Adipocyte (in vitro differentiated cells): ENCODE data around the gene DAPK1.

Experiments
- DNase-seq: peaks from one replicate; pipeline ENCODE4 v3.0.0-alpha.2; 2015; ENCODE audit warnings: low read depth
- H3K27me3 ChIP-seq: replicated peaks from 2 replicates; pipeline ENCODE4 v1.7.0; 2013; ENCODE audit warnings: mild to moderate bottlenecking, low read length, moderate library complexity; ENCODE audit not compliant: control insufficient read depth, insufficient read depth
- H3K36me3 ChIP-seq: 2 replicates; pipeline ENCODE4 v1.7.0; 2013; ENCODE audit warnings: low read length, mild to moderate bottlenecking, moderate library complexity; ENCODE audit not compliant: control insufficient read depth, insufficient read depth, severe bottlenecking
- H3K4me1 ChIP-seq: 2 replicates; pipeline ENCODE4 v1.7.0; 2013; ENCODE audit warnings: mild to moderate bottlenecking, low read length, moderate library complexity; ENCODE audit not compliant: control insufficient read depth, insufficient read depth
- H3K4me3 ChIP-seq: 2 replicates; pipeline ENCODE4 v1.7.0; 2013; ENCODE audit warnings: mild to moderate bottlenecking, low read length, moderate library complexity
- H3K9ac ChIP-seq: 2 replicates; pipeline ENCODE4 v1.7.0; 2013; ENCODE audit warnings: mild to moderate bottlenecking, low read length, moderate library complexity
- H3K9me3 ChIP-seq: 2 replicates; pipeline ENCODE4 v1.7.0; 2013; ENCODE audit warnings: mild to moderate bottlenecking, low read length, moderate library complexity; ENCODE audit not compliant: control insufficient read depth

DAPK1 gene

GRCh38 chr9:87610200-87611155 is 112.8 kb downstream of the DAPK1 start:
- H3K36me3 ChIP-seq = no peaks in the 10 kb centered on the region
- DNase-seq = peak; percentile 54

GRCh38 chr9:87611776-87612175 is 114.1 kb downstream of the DAPK1 start:
- Histone ChIP-seq H3K36me3 (no peaks in the 10 kb centered on the region), H3K4me1 (peaks cover 26% of the 10 kb centered on the region), H3K9ac (no peak overlapping the region), H3K27me3 (no peaks in the 10 kb centered on the region), H3K4me3 (no peak overlapping the region), H3K9me3 (no peaks in the 10 kb centered on the region)
- DNase-seq = no peak

More at GRCh38 chr9:87610200-87611155, 112.8 kb downstream of the DAPK1 start:
- Histone ChIP-seq H3K9ac (no peak overlapping the region), H3K4me1 (peaks cover 26% of the 10 kb centered on the region), H3K9me3 (no peaks in the 10 kb centered on the region), H3K27me3 (no peaks in the 10 kb centered on the region), H3K4me3 (no peak overlapping the region)

- no peaks in the 10 kb centered on the region for H3K9me3 ChIP-seq
- no peaks in the 10 kb centered on the region for H3K36me3 ChIP-seq
- no peak overlapping the region for H3K4me3 ChIP-seq
- no peak overlapping the region for H3K9ac ChIP-seq
- no peak for DNase-seq
- peaks cover 19% of the 10 kb centered on the region for H3K4me1 ChIP-seq
- H3K27me3 ChIP-seq = no peaks in the 10 kb centered on the region
Measured at GRCh38 chr9:87612536-87612935, 114.9 kb downstream of the DAPK1 start.

- DNase-seq = peak; percentile 29
- H3K9me3 ChIP-seq = no peaks in the 10 kb centered on the region
- no peak overlapping the region for H3K4me3 ChIP-seq
- no peak overlapping the region for H3K9ac ChIP-seq
- no peaks in the 10 kb centered on the region for H3K36me3 ChIP-seq
- peaks cover 17% of the 10 kb centered on the region for H3K4me1 ChIP-seq
- H3K27me3 ChIP-seq = no peaks in the 10 kb centered on the region
Measured at GRCh38 chr9:87613265-87614111, 115.8 kb downstream of the DAPK1 start.

GRCh38 chr9:87614397-87614796 is 116.7 kb downstream of the DAPK1 start:
- Histone ChIP-seq H3K27me3 (no peaks in the 10 kb centered on the region), H3K4me3 (no peak overlapping the region), H3K9me3 (no peaks in the 10 kb centered on the region), H3K4me1 (peaks cover 17% of the 10 kb centered on the region), H3K9ac (no peak overlapping the region), H3K36me3 (no peaks in the 10 kb centered on the region)
- no peak for DNase-seq

- H3K9me3 ChIP-seq = no peaks in the 10 kb centered on the region
- no peak overlapping the region for H3K4me3 ChIP-seq
- H3K4me1 ChIP-seq = peaks cover 17% of the 10 kb centered on the region
- H3K36me3 ChIP-seq = no peaks in the 10 kb centered on the region
- DNase-seq = no peak
- no peak overlapping the region for H3K9ac ChIP-seq
- H3K27me3 ChIP-seq = no peaks in the 10 kb centered on the region
Measured at GRCh38 chr9:87615136-87615535, 117.5 kb downstream of the DAPK1 start.

- H3K4me3 ChIP-seq = no peak overlapping the region
- DNase-seq = no peak
- H3K27me3 ChIP-seq = no peaks in the 10 kb centered on the region
- no peaks in the 10 kb centered on the region for H3K9me3 ChIP-seq
- no peak overlapping the region for H3K9ac ChIP-seq
- H3K36me3 ChIP-seq = no peaks in the 10 kb centered on the region
- peaks cover 17% of the 10 kb centered on the region for H3K4me1 ChIP-seq
Measured at GRCh38 chr9:87615547-87616148, 118.0 kb downstream of the DAPK1 start.

GRCh38 chr9:87618226-87618625 is 120.6 kb downstream of the DAPK1 start:
- no peaks in the 10 kb centered on the region for H3K27me3 ChIP-seq
- DNase-seq = no peak
- no peaks in the 10 kb centered on the region for H3K36me3 ChIP-seq
- peaks cover 12% of the 10 kb centered on the region for H3K4me1 ChIP-seq
- H3K9ac ChIP-seq = no peak overlapping the region
- no peaks in the 10 kb centered on the region for H3K9me3 ChIP-seq
- no peak overlapping the region for H3K4me3 ChIP-seq

- Histone ChIP-seq H3K27me3 (no peaks in the 10 kb centered on the region), H3K9ac (no peak overlapping the region), H3K4me1 (peaks cover 4% of the 10 kb centered on the region), H3K9me3 (peaks cover 1% of the 10 kb centered on the region), H3K36me3 (no peaks in the 10 kb centered on the region), H3K4me3 (no peak overlapping the region)
- DNase-seq = no peak
Measured at GRCh38 chr9:87618931-87619330, 121.3 kb downstream of the DAPK1 start.

GRCh38 chr9:87619346-87619745 is 121.7 kb downstream of the DAPK1 start:
- Histone ChIP-seq H3K4me3 (no peak overlapping the region), H3K36me3 (no peaks in the 10 kb centered on the region), H3K4me1 (peaks cover under 1% of the 10 kb centered on the region), H3K9me3 (peaks cover 5% of the 10 kb centered on the region), H3K9ac (no peak overlapping the region), H3K27me3 (no peaks in the 10 kb centered on the region)
- DNase-seq = no peak
